OCI-LY7 (cell line): Measurements from ENCODE around the gene ATP8B1. TPM values are rescaled to one million over a fixed set of nuclear protein-coding genes. Genes with fewer than 3 reads are reported as not detected.
"Not testable (repeated sequence)": the region's sequence is repeated elsewhere in the genome, so short reads cannot be mapped to it uniquely, and the experiment has no call there.

ENCODE experiments used
- BruUV-seq: library from RNA; stranded (reverse); fragments of 400-500 nt; replicated peaks from 2 replicates; lab custom pipeline; 2021; lab: Mats Ljungman, UMichigan
- CTCF ChIA-PET: fragments of 300-600 bp; sonication (Branson Sonifier 250); formaldehyde crosslinking; loops from one replicate; lab custom pipeline; 2022; ENCODE audit warnings: antibody characterized with exemption; ENCODE audit not compliant: unreplicated experiment; lab: Charles Lee
- POLR2A ChIA-PET: fragments of 300-600 bp; sonication (Branson Sonifier 250); formaldehyde crosslinking; loops from one replicate; lab custom pipeline; 2022; ENCODE audit warnings: antibody characterized with exemption; lab: Charles Lee
- DNase-seq: peaks from one replicate; pipeline ENCODE4 v3.0.0-alpha.2; 2015; ENCODE audit warnings: low spot score
- H2AFZ ChIP-seq: fragments of 200-600 bp; sonication (generic), shearing (Covaris generic); 2 replicates; pipeline ENCODE4 v1.6.1; 2014; ENCODE audit warnings: mild to moderate bottlenecking, antibody characterized with exemption, low read length, moderate library complexity
- H3K27ac ChIP-seq: fragments of 200-600 bp; sonication (generic); 2 replicates; pipeline ENCODE4 v1.5.1; 2014; ENCODE audit warnings: mixed run types, low read depth, mild to moderate bottlenecking, moderate library complexity, low read length, inconsistent platforms; ENCODE audit not compliant: poor library complexity, severe bottlenecking
- H3K36me3 ChIP-seq: fragments of 200-600 bp; sonication (generic); 2 replicates; pipeline ENCODE4 v1.6.1; 2014; ENCODE audit warnings: mild to moderate bottlenecking, antibody characterized with exemption, low read length, moderate library complexity, mixed read lengths; ENCODE audit not compliant: insufficient read depth
- H3K4me1 ChIP-seq: fragments of 200-600 bp; sonication (generic); 2 replicates; pipeline ENCODE4 v1.5.1; 2014; ENCODE audit warnings: mild to moderate bottlenecking, low read length; ENCODE audit not compliant: insufficient read depth, poor library complexity, severe bottlenecking
- H3K4me2 ChIP-seq: fragments of 200-600 bp; sonication (generic); 2 replicates; pipeline ENCODE4 v1.6.1; 2014; ENCODE audit warnings: mild to moderate bottlenecking, low read length
- H3K4me3 ChIP-seq: fragments of 200-600 bp; sonication (generic); 2 replicates; pipeline ENCODE4 v1.5.1; 2014; ENCODE audit warnings: mild to moderate bottlenecking, low read depth, low read length; ENCODE audit not compliant: poor library complexity, severe bottlenecking
- H3K79me2 ChIP-seq: fragments of 200-600 bp; sonication (generic); 2 replicates; pipeline ENCODE4 v1.6.1; 2016; ENCODE audit warnings: low read depth, mild to moderate bottlenecking, low read length, moderate library complexity, mixed read lengths; ENCODE audit not compliant: insufficient read depth
- H3K9me2 ChIP-seq: fragments of 200-600 bp; sonication (generic); 2 replicates; pipeline ENCODE4 v1.6.1; 2016; ENCODE audit warnings: mild to moderate bottlenecking, low read length, mixed read lengths; ENCODE audit not compliant: insufficient read depth
- H3K9me3 ChIP-seq: fragments of 200-600 bp; sonication (generic); 2 replicates; pipeline ENCODE4 v1.6.1; 2014; ENCODE audit warnings: mild to moderate bottlenecking, mixed run types, low read length, mixed read lengths
- H4K20me1 ChIP-seq: fragments of 200-600 bp; sonication (generic); 2 replicates; pipeline ENCODE4 v1.6.1; 2014; ENCODE audit warnings: mild to moderate bottlenecking, antibody characterized with exemption, low read length, moderate library complexity, mixed read lengths; ENCODE audit not compliant: insufficient read depth
- CTCF ChIP-seq: fragments of 200-600 bp; sonication (generic); conservative IDR thresholded peaks from 2 replicates; pipeline ENCODE4 v1.5.1; 2014; ENCODE audit warnings: mild to moderate bottlenecking, antibody characterized with exemption, low read length, moderate library complexity, mixed read lengths
- EZH2phosphoT487 ChIP-seq: fragments of 200-600 bp; sonication (generic); IDR thresholded peaks from 2 replicates; pipeline ENCODE4 v1.6.1; 2018; ENCODE audit warnings: low read depth, borderline replicate concordance, mild to moderate bottlenecking, mixed run types, antibody characterized with exemption, low read length, moderate library complexity, mixed read lengths
- intact Hi-C: fragments of 100-400 bp; cut with micrococcal nuclease; formaldehyde crosslinking; loops from one replicate; pipeline ENCODE4 v1.10.0; 2022; ENCODE audit not compliant: unreplicated experiment
- total RNA-seq, 2 experiments: library from RNA; depleted of rRNA in 1 of 2; stranded (reverse); fragments of >200 nt in 1 of 2; shearing (Covaris generic) in 1 of 2; gene quantifications; 2 replicates each; pipeline ENCODE4 v1.2.3, GENCODE V29; 2014 to 2022

ATP8B1 gene
- total RNA-seq, 2 experiments from 2014 or later, result not detected

- no peaks in the 10 kb centered on the region for H3K4me1 ChIP-seq
- TF ChIP-seq CTCF, result no peak
- TF ChIP-seq EZH2phosphoT487, result no peak
- H3K4me3 ChIP-seq, result no peak overlapping the region
- no peak overlapping the region for H2AFZ ChIP-seq
- H4K20me1 ChIP-seq, result no peaks in the 10 kb centered on the region
- no peak overlapping the region for H3K27ac ChIP-seq
- no peak for DNase-seq
- intact Hi-C loops, result no loop called here
- H3K36me3 ChIP-seq, result no peaks in the 10 kb centered on the region
- no peaks in the 10 kb centered on the region for H3K9me3 ChIP-seq
- H3K79me2 ChIP-seq, result no peaks in the 10 kb centered on the region
- no TSS peak for BruUV-seq
- ChIA-PET CTCF (no interaction called here), POLR2A (interaction anchor here (0.6 to 1.0 kb wide), 2 partner anchors 11 to 67 kb away, joined by 3 read pairs; no protein-coding TSS in a partner anchor)
- H3K4me2 ChIP-seq, result no peak overlapping the region
- no peaks in the 10 kb centered on the region for H3K9me2 ChIP-seq
These were observed 28.7 kb upstream of the ATP8B1 start for GRCh38 chr18:57831597-57832377.

- Histone ChIP-seq H3K9me3 (no peaks in the 10 kb centered on the region), H3K79me2 (no peaks in the 10 kb centered on the region), H3K27ac (no peak overlapping the region), H2AFZ (no peak overlapping the region), H4K20me1 (no peaks in the 10 kb centered on the region), H3K4me3 (no peak overlapping the region), H3K4me2 (no peak overlapping the region), H3K9me2 (no peaks in the 10 kb centered on the region), H3K4me1 (no peaks in the 10 kb centered on the region), H3K36me3 (no peaks in the 10 kb centered on the region)
- ChIA-PET POLR2A (no interaction called here), CTCF (no interaction called here)
- intact Hi-C loops, result no loop called here
- no TSS peak for BruUV-seq
- no peak for TF ChIP-seq CTCF
- no peak for DNase-seq
These were observed 24.5 kb upstream of the ATP8B1 start for GRCh38 chr18:57827646-57828045.

DNA sequence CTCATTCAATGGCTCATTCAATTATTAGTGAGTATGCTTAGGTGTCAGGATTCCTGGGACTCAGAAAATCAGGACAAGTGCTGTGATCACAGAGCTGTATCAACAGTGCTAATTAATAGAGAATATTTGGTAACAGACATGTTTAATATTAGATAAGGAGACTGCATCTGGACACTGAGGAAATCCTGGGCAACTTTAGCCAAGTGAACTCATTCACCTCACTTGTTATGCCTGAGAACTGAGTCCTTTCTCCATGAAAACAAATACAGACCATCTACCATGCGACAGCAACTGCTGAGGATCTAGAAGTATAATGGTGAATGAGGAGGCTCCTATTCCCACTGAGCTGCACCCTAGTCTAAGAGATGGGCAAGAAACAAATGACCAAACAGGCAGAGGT, 23.1 kb upstream of the ATP8B1 start:
- Histone ChIP-seq H3K79me2 (no peaks in the 10 kb centered on the region), H3K27ac (no peak overlapping the region), H3K9me2 (no peaks in the 10 kb centered on the region), H4K20me1 (no peaks in the 10 kb centered on the region), H3K4me1 (no peaks in the 10 kb centered on the region), H3K4me3 (no peak overlapping the region), H3K9me3 (no peaks in the 10 kb centered on the region), H3K4me2 (no peak overlapping the region), H3K36me3 (no peaks in the 10 kb centered on the region), H2AFZ (no peak overlapping the region)
- no peak for TF ChIP-seq CTCF
- TF ChIP-seq EZH2phosphoT487, result no peak
- intact Hi-C loops, result no loop called here
- CTCF ChIA-PET, result no interaction called here
- DNase-seq, result no peak
- BruUV-seq, result no TSS peak
- POLR2A ChIA-PET, result interaction anchor here (0.7 kb wide), 1 partner anchor 529 kb away, joined by 4 read pairs; no protein-coding TSS in a partner anchor

DNA sequence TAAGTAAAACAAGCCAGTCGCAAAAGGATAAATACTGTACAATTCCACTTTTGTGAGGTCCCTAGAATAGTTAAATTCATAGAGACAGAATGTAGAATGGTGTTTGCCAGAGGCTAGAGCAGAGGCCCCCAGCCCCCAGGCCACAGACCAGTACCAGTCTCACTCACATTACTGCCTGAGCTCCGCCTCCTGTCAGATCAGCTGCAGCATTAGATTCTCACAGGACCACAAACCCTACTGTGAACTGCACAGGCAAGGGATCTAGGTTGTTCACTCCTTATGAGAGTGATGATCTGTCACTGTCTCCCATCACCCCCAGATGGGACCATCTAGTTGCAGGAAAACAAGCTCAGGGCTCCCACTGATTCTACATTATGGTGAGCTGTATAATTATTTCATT, 17.5 kb upstream of the ATP8B1 start:
- H3K9me2 ChIP-seq, H3K9me3 ChIP-seq, CTCF ChIA-PET, H3K4me1 ChIP-seq, H3K36me3 ChIP-seq, H3K79me2 ChIP-seq, H4K20me1 ChIP-seq, DNase-seq, intact Hi-C loops, POLR2A ChIA-PET, H2AFZ ChIP-seq, H3K4me3 ChIP-seq, H3K27ac ChIP-seq, BruUV-seq, H3K4me2 ChIP-seq: not testable (repeated sequence)
